Measurements from ENCODE around the gene BORCS5.
"Not testable (repeated sequence)": the region's sequence is repeated elsewhere in the genome, so short reads cannot be mapped to it uniquely, and the experiment has no call there.

BORCS5 gene

GRCh38 chr12:12338527-12339168 lies 18.2 kb upstream of the BORCS5 start:
- no peaks in the 10 kb centered on the region for H3K9me3 ChIP-seq (ENCODE audit: insufficient read depth, low read length)
- H3K4me1 ChIP-seq (ENCODE audit: insufficient read depth, insufficient read length), result no peaks in the 10 kb centered on the region
- H3K9ac ChIP-seq (ENCODE audit: insufficient read length, low read depth), result no peak overlapping the region
- H3K36me3 ChIP-seq (ENCODE audit: insufficient read depth, insufficient read length, low read length), result no peaks in the 10 kb centered on the region
- no peak for DNase-seq (ENCODE audit: low read depth, low spot score)
- H3K27me3 ChIP-seq (ENCODE audit: insufficient read depth, insufficient read length), result no peaks in the 10 kb centered on the region
- TF ChIP-seq ZNF274 (IDR thresholded peaks at IDR 0.05; ENCODE audit: low read depth, low read length) (no peak), SUZ12 (IDR thresholded peaks at IDR 0.05; ENCODE audit: extremely low read depth, insufficient read depth, insufficient read length) (no peak), YY1 (IDR thresholded peaks at IDR 0.05; ENCODE audit: insufficient read depth, insufficient read length) (no peak)
- no peak overlapping the region for H3K4me3 ChIP-seq (ENCODE audit: insufficient read length, low read depth)

GRCh38 chr12:12349711-12350665 lies 6.9 kb upstream of the BORCS5 start, which contains the start of gene MANSC1:
MANSC1 (minus strand) TSS chr12:12350242; CDS start chr12:12343314, 6,928 bp downstream.
- Histone ChIP-seq H3K4me1 (ENCODE audit: insufficient read depth, insufficient read length) (no peaks in the 10 kb centered on the region), H3K4me3 (ENCODE audit: insufficient read length, low read depth) (peak within 1 kb of the TSS; percentile 79), H3K36me3 (ENCODE audit: insufficient read depth, insufficient read length, low read length) (no peaks in the 10 kb centered on the region), H3K9ac (ENCODE audit: insufficient read length, low read depth) (peak within 1 kb of the TSS; percentile 80), H3K27me3 (ENCODE audit: insufficient read depth, insufficient read length) (peaks cover 27% of the 10 kb centered on the region), H3K9me3 (ENCODE audit: insufficient read depth, low read length) (no peaks in the 10 kb centered on the region)
- DNase-seq (ENCODE audit: low read depth, low spot score), result peak; percentile 75
- TF ChIP-seq YY1 (IDR thresholded peaks at IDR 0.05; ENCODE audit: insufficient read depth, insufficient read length) (no peak), ZNF274 (IDR thresholded peaks at IDR 0.05; ENCODE audit: low read depth, low read length) (no peak), SUZ12 (IDR thresholded peaks at IDR 0.05; ENCODE audit: extremely low read depth, insufficient read depth, insufficient read length) (peak; percentile 18)

DNA sequence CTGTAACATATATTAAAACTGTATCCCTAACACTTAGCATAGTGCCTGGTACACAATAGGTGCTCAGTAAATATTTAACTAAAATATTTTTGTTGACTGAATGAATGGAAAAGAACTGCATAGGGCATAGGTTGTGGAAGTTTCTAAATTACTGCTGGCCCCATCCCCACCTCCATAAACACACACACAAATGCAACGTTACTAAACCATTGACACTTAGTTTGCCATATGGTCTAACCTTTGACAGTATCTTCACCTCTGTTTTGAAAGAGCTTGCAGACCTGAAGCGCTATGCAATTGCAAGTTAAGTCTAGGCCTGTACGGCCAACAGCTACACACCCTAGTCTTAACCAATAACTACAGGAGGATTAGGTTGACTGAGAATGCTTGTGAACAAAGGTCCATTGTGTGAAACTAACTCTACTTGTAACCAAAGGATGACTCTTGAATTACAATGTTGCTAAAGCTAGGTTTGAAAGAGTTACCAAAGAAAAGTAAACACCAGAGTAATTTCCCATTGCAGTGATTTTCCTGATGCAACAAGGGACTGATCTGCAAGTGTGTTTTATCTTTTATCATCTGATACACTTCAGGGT lies 5.9 kb upstream of the BORCS5 start:
- TF ChIP-seq SUZ12 (IDR thresholded peaks at IDR 0.05; ENCODE audit: extremely low read depth, insufficient read depth, insufficient read length), result no peak
- no peak for TF ChIP-seq YY1 (IDR thresholded peaks at IDR 0.05; ENCODE audit: insufficient read depth, insufficient read length)
- no peak for TF ChIP-seq ZNF274 (IDR thresholded peaks at IDR 0.05; ENCODE audit: low read depth, low read length)
- H3K4me3 ChIP-seq (ENCODE audit: insufficient read length, low read depth), result peak overlapping the region; percentile 79
- no peak for DNase-seq (ENCODE audit: low read depth, low spot score)

DNA sequence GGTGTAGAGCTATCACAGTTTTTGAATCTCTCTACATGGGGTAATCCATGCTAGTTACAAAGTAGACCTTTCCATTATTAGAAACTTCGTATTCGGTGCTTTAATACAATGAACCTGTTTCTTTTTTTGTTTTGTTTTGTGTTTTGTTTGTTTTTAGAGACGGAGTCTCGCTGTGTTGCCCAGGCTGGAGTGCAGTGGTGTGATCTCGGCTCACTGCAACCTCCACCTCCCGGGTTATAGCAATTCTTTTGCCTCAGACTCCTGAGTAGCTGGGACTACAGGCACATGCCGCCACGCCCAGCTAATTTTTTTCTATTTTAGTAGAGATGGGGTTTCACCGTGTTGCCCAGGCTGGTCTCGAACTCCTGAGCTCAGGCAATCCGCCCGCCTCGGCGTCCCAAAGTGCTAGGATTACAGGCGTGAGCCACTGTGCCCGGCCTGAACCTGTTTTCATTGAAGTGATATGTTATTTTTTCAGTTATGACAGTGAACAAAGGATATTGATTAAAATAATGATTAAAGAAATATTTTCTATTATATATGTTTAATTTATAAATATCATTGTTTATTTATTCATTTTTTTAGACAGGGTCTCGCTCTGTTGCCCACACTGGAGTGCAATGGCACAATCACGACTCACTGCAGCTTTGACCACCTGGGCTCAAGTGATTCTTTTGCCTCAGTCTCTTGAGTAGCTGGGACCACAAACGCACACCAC lies 5.3 kb upstream of the BORCS5 start:
- not testable (repeated sequence) for H3K9me3 ChIP-seq (ENCODE audit: insufficient read depth, low read length); H3K9ac ChIP-seq (ENCODE audit: insufficient read length, low read depth); DNase-seq (ENCODE audit: low read depth, low spot score); H3K36me3 ChIP-seq (ENCODE audit: insufficient read depth, insufficient read length, low read length); H3K4me1 ChIP-seq (ENCODE audit: insufficient read depth, insufficient read length); H3K4me3 ChIP-seq (ENCODE audit: insufficient read length, low read depth)
- peaks cover 27% of the 10 kb centered on the region for H3K27me3 ChIP-seq (ENCODE audit: insufficient read depth, insufficient read length)

More for the DNA sequence above, 5.9 kb upstream of the BORCS5 start:
- Histone ChIP-seq H3K27me3 (ENCODE audit: insufficient read depth, insufficient read length) (peaks cover 27% of the 10 kb centered on the region), H3K36me3 (ENCODE audit: insufficient read depth, insufficient read length, low read length) (no peaks in the 10 kb centered on the region), H3K9me3 (ENCODE audit: insufficient read depth, low read length) (no peaks in the 10 kb centered on the region), H3K9ac (ENCODE audit: insufficient read length, low read depth) (no peak overlapping the region), H3K4me1 (ENCODE audit: insufficient read depth, insufficient read length) (no peaks in the 10 kb centered on the region)

GRCh38 chr12:12353276-12353675 lies 3.6 kb upstream of the BORCS5 start:
- no peak for TF ChIP-seq SUZ12 (IDR thresholded peaks at IDR 0.05; ENCODE audit: extremely low read depth, insufficient read depth, insufficient read length)
- TF ChIP-seq YY1 (IDR thresholded peaks at IDR 0.05; ENCODE audit: insufficient read depth, insufficient read length), result no peak
- TF ChIP-seq ZNF274 (IDR thresholded peaks at IDR 0.05; ENCODE audit: low read depth, low read length), result no peak
- no peak overlapping the region for H3K4me3 ChIP-seq (ENCODE audit: insufficient read length, low read depth)
- H3K4me1 ChIP-seq (ENCODE audit: insufficient read depth, insufficient read length), result no peaks in the 10 kb centered on the region
- no peaks in the 10 kb centered on the region for H3K36me3 ChIP-seq (ENCODE audit: insufficient read depth, insufficient read length, low read length)
- no peaks in the 10 kb centered on the region for H3K9me3 ChIP-seq (ENCODE audit: insufficient read depth, low read length)
- peaks cover 26% of the 10 kb centered on the region for H3K27me3 ChIP-seq (ENCODE audit: insufficient read depth, insufficient read length)
- no peak overlapping the region for H3K9ac ChIP-seq (ENCODE audit: insufficient read length, low read depth)
- DNase-seq (ENCODE audit: low read depth, low spot score), result no peak

DNA sequence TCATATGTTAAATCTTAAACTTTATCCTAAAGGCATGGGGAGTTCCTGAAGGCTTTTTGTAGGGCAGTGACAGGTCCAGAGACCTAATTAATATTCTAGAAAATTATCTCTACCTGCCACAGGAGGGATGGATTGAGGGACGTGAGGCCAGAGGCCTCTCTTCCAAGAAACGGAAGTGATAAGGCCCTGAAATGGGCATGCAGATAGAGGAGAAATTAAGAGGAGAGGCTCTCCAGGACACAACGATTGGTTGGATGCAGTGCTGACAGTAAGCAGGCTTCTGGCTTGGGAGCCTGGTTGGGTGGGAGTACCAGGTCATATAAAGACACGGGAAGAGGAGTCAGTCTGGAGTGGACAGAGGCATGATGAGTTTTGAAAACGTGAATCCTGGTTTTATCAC lies 3.1 kb upstream of the BORCS5 start:
- Histone ChIP-seq H3K4me1 (ENCODE audit: insufficient read depth, insufficient read length) (no peaks in the 10 kb centered on the region), H3K4me3 (ENCODE audit: insufficient read length, low read depth) (no peak overlapping the region), H3K27me3 (ENCODE audit: insufficient read depth, insufficient read length) (peaks cover 20% of the 10 kb centered on the region), H3K36me3 (ENCODE audit: insufficient read depth, insufficient read length, low read length) (no peaks in the 10 kb centered on the region), H3K9me3 (ENCODE audit: insufficient read depth, low read length) (no peaks in the 10 kb centered on the region), H3K9ac (ENCODE audit: insufficient read length, low read depth) (no peak overlapping the region)
- no peak for TF ChIP-seq YY1 (IDR thresholded peaks at IDR 0.05; ENCODE audit: insufficient read depth, insufficient read length)
- TF ChIP-seq ZNF274 (IDR thresholded peaks at IDR 0.05; ENCODE audit: low read depth, low read length), result no peak
- no peak for TF ChIP-seq SUZ12 (IDR thresholded peaks at IDR 0.05; ENCODE audit: extremely low read depth, insufficient read depth, insufficient read length)
- DNase-seq (ENCODE audit: low read depth, low spot score), result no peak

All from NT2/D1 (cell line).